Activated CD8-positive, alpha-beta memory T cell treated with anti-CD3 and anti-CD28 coated beads for 1 hour (primary cell): ENCODE data around the gene CFAP299.
"Not testable (repeated sequence)": the region's sequence is repeated elsewhere in the genome, so short reads cannot be mapped to it uniquely, and the experiment has no call there.

Experiments
- DNase-seq, 2 donors: peaks; one replicate each; pipeline ENCODE4 v3.0.0-alpha.2; 2020; ENCODE audit warnings: low read depth in 1 of 2; ENCODE audit errors: extremely low read depth in 1 of 2

The CFAP299 gene

GRCh38 chr4:80586716-80587115, 251.2 kb downstream of the CFAP299 start:
- no peak for DNase-seq

- no peak for DNase-seq
These were observed 252.4 kb downstream of the CFAP299 start for GRCh38 chr4:80587871-80588385.

- DNase-seq, result no peak
These were observed 257.4 kb downstream of the CFAP299 start for GRCh38 chr4:80592950-80593349.

GRCh38 chr4:80594701-80595100, 259.2 kb downstream of the CFAP299 start:
- DNase-seq, result no peak

- DNase-seq, result no peak
These were observed 272.9 kb downstream of the CFAP299 start for GRCh38 chr4:80608281-80608980.

GRCh38 chr4:80610199-80610598, 274.7 kb downstream of the CFAP299 start:
- DNase-seq, result no peak

- no peak for DNase-seq
These were observed 275.5 kb downstream of the CFAP299 start for GRCh38 chr4:80610845-80611677.

GRCh38 chr4:80611678-80611979, 276.1 kb downstream of the CFAP299 start:
- no peak for DNase-seq

GRCh38 chr4:80613470-80613869, 277.9 kb downstream of the CFAP299 start:
- DNase-seq, result no peak

- no peak for DNase-seq
These were observed 278.8 kb downstream of the CFAP299 start for GRCh38 chr4:80614319-80614718.

- DNase-seq, result no peak
These were observed 279.6 kb downstream of the CFAP299 start for GRCh38 chr4:80615099-80615498.

- no peak for DNase-seq
These were observed 283.6 kb downstream of the CFAP299 start for GRCh38 chr4:80619070-80619674.

GRCh38 chr4:80631861-80632260, 296.3 kb downstream of the CFAP299 start:
- DNase-seq, result no peak

- no peak for DNase-seq
These were observed 301.7 kb downstream of the CFAP299 start for GRCh38 chr4:80637190-80637589.

GRCh38 chr4:80646061-80646460, 310.5 kb downstream of the CFAP299 start:
- DNase-seq, result no peak

GRCh38 chr4:80655662-80656061, 320.1 kb downstream of the CFAP299 start:
- DNase-seq, result no peak

- not testable (repeated sequence) for DNase-seq
These were observed 334.6 kb downstream of the CFAP299 start for GRCh38 chr4:80670118-80670517.

GRCh38 chr4:80678413-80678812, 342.9 kb downstream of the CFAP299 start:
- no peak for DNase-seq

- no peak for DNase-seq
These were observed 345.4 kb downstream of the CFAP299 start for GRCh38 chr4:80680934-80681333.

- no peak for DNase-seq
These were observed 349.7 kb downstream of the CFAP299 start for GRCh38 chr4:80685214-80685613.

- DNase-seq, result not testable (repeated sequence)
These were observed 352.2 kb downstream of the CFAP299 start for GRCh38 chr4:80687736-80688135.

GRCh38 chr4:80694171-80694570, 358.6 kb downstream of the CFAP299 start:
- no peak for DNase-seq
